Spinal cord (tissue), 10 donors: Measurements from ENCODE around the gene NEDD9. TPM values are rescaled to one million over a fixed set of nuclear protein-coding genes. Genes with fewer than 3 reads are reported as not detected.
A peak's percentile ranks its signal among the peaks of the same experiment; 100 is the strongest.

Experiments used
- DNase-seq, 6 donors: peaks; one replicate each; pipeline versions ENCODE4 v3.0.0 to v3.0.0-alpha.2; 2013 to 2015; ENCODE audit warnings: low spot score in 6 of 6, low read depth in 4 of 6
- H3K27ac ChIP-seq: one replicate; pipeline ENCODE4 v1.5.1; 2013; ENCODE audit warnings: low read depth, low read length, control low read depth
- H3K27me3 ChIP-seq: one replicate; pipeline ENCODE4 v1.6.1; 2013; ENCODE audit warnings: low read length; ENCODE audit not compliant: control insufficient read depth, insufficient read depth
- H3K36me3 ChIP-seq: one replicate; pipeline ENCODE4 v1.6.1; 2013; ENCODE audit warnings: low read length; ENCODE audit not compliant: control insufficient read depth, insufficient read depth
- H3K4me1 ChIP-seq: one replicate; pipeline ENCODE4 v1.6.1; 2013; ENCODE audit warnings: low read length; ENCODE audit not compliant: control insufficient read depth, insufficient read depth
- H3K4me3 ChIP-seq: one replicate; pipeline ENCODE4 v1.5.1; 2013; ENCODE audit warnings: low read depth, low read length, control low read depth
- H3K9me3 ChIP-seq: one replicate; pipeline ENCODE4 v1.6.1; 2013; ENCODE audit warnings: low read length; ENCODE audit not compliant: control insufficient read depth, insufficient read depth
- WGBS: methylation state at CpG from one replicate; pipeline ENCODE4 v1.1.5; 2013; ENCODE audit warnings: missing lambda C conversion rate; ENCODE audit not compliant: insufficient coverage; 5-methylcytosine and 5-hydroxymethylcytosine counted together
- polyA plus RNA-seq, 2 donors: library from polyadenylated mRNA; unstranded; fragments of 120-200 nt; gene quantifications; one replicate each; pipeline ENCODE4 v1.2.1, GENCODE V29; 2013; ENCODE audit not compliant: insufficient read length in 2 of 2
- total RNA-seq, 2 donors: library from RNA; depleted of rRNA in 1 of 2; stranded (reverse); fragments of 120-200 nt in 1 of 2; fragments of >200 nt in 1 of 2; gene quantifications; one replicate each; pipeline versions ENCODE4 v1.2.3 to v1.2.4, GENCODE V29; 2013 to 2014
- donor health status: healthy.

Gene NEDD9
- total and polyA plus RNA-seq, 4 donors, result 9.0 to 25.4 (median 15.0) TPM

- WGBS, result 60% methylated on average over 1 of the region's 4 CpGs
- peaks cover 4% of the 10 kb centered on the region for H3K4me1 ChIP-seq
- H3K27me3 ChIP-seq, result no peaks in the 10 kb centered on the region
Observed at GRCh38 chr6:11275598-11275997, 43.1 kb upstream of the NEDD9 start.

GRCh38 chr6:11273406-11274065 is 41.1 kb upstream of the NEDD9 start:
- H3K9me3 ChIP-seq, result no peaks in the 10 kb centered on the region
- H3K27me3 ChIP-seq, result no peaks in the 10 kb centered on the region
- H3K27ac ChIP-seq, result no peak overlapping the region
- no peaks in the 10 kb centered on the region for H3K36me3 ChIP-seq
- WGBS, result 97% methylated on average over 14 of the region's 19 CpGs
- no peak for DNase-seq
- H3K4me1 ChIP-seq, result peaks cover 6% of the 10 kb centered on the region
- no peak overlapping the region for H3K4me3 ChIP-seq

More at GRCh38 chr6:11275598-11275997, 43.1 kb upstream of the NEDD9 start:
- no peaks in the 10 kb centered on the region for H3K36me3 ChIP-seq
- peak in 1 of 6 donors; percentile 30 for DNase-seq
- H3K27ac ChIP-seq, result no peak overlapping the region
- no peaks in the 10 kb centered on the region for H3K9me3 ChIP-seq
- no peak overlapping the region for H3K4me3 ChIP-seq

GRCh38 chr6:11272491-11273192 is 40.2 kb upstream of the NEDD9 start:
- Histone ChIP-seq H3K27ac (no peak overlapping the region), H3K4me1 (peaks cover 2% of the 10 kb centered on the region), H3K9me3 (no peaks in the 10 kb centered on the region), H3K27me3 (no peaks in the 10 kb centered on the region), H3K36me3 (no peaks in the 10 kb centered on the region), H3K4me3 (no peak overlapping the region)
- 70% methylated on average over 2 of the region's 11 CpGs for WGBS
- no peak for DNase-seq

- Histone ChIP-seq H3K9me3 (no peaks in the 10 kb centered on the region), H3K4me1 (peaks cover 2% of the 10 kb centered on the region), H3K4me3 (no peak overlapping the region), H3K36me3 (no peaks in the 10 kb centered on the region), H3K27ac (no peak overlapping the region), H3K27me3 (no peaks in the 10 kb centered on the region)
- 90% methylated on average over 2 of the region's 4 CpGs for WGBS
- no peak for DNase-seq
Observed at GRCh38 chr6:11271228-11272020, 39.0 kb upstream of the NEDD9 start.

- DNase-seq, result peak in 1 of 6 donors; percentile 39
- WGBS, result 59% methylated on average over 5 of the region's 12 CpGs
- H3K4me3 ChIP-seq, result no peak overlapping the region
- peaks cover 2% of the 10 kb centered on the region for H3K4me1 ChIP-seq
- H3K27me3 ChIP-seq, result no peaks in the 10 kb centered on the region
- H3K9me3 ChIP-seq, result no peaks in the 10 kb centered on the region
- H3K36me3 ChIP-seq, result no peaks in the 10 kb centered on the region
- H3K27ac ChIP-seq, result no peak overlapping the region
Observed at GRCh38 chr6:11270030-11271027, 37.9 kb upstream of the NEDD9 start.

GRCh38 chr6:11268978-11269377 is 36.5 kb upstream of the NEDD9 start:
- WGBS, result no CpG with 5 or more reads among the region's 4 CpGs
- Histone ChIP-seq H3K4me3 (no peak overlapping the region), H3K27me3 (no peaks in the 10 kb centered on the region), H3K27ac (no peak overlapping the region), H3K4me1 (peaks cover 2% of the 10 kb centered on the region), H3K36me3 (no peaks in the 10 kb centered on the region), H3K9me3 (no peaks in the 10 kb centered on the region)
- no peak for DNase-seq

- no peaks in the 10 kb centered on the region for H3K9me3 ChIP-seq
- no peaks in the 10 kb centered on the region for H3K27me3 ChIP-seq
- H3K4me3 ChIP-seq, result no peak overlapping the region
- H3K36me3 ChIP-seq, result no peaks in the 10 kb centered on the region
- H3K4me1 ChIP-seq, result peaks cover 6% of the 10 kb centered on the region
- peak in 1 of 6 donors; percentile 56 for DNase-seq
- H3K27ac ChIP-seq, result no peak overlapping the region
- 43% methylated on average over 3 of the region's 3 CpGs for WGBS
Observed at GRCh38 chr6:11266926-11267325, 34.5 kb upstream of the NEDD9 start.

GRCh38 chr6:11265932-11266331 is 33.5 kb upstream of the NEDD9 start:
- WGBS, result no CpG with 5 or more reads among the region's 1 CpG
- H3K4me1 ChIP-seq, result peaks cover 6% of the 10 kb centered on the region
- H3K27ac ChIP-seq, result no peak overlapping the region

GRCh38 chr6:11264100-11264499 is 31.6 kb upstream of the NEDD9 start:
- peaks cover 3% of the 10 kb centered on the region for H3K4me1 ChIP-seq
- H3K27me3 ChIP-seq, result no peaks in the 10 kb centered on the region
- H3K36me3 ChIP-seq, result no peaks in the 10 kb centered on the region
- WGBS, result 98% methylated on average over 6 of the region's 6 CpGs
- H3K9me3 ChIP-seq, result no peaks in the 10 kb centered on the region
- no peak overlapping the region for H3K27ac ChIP-seq
- no peak overlapping the region for H3K4me3 ChIP-seq
- no peak for DNase-seq

More at GRCh38 chr6:11265932-11266331, 33.5 kb upstream of the NEDD9 start:
- Histone ChIP-seq H3K9me3 (no peaks in the 10 kb centered on the region), H3K4me3 (no peak overlapping the region), H3K27me3 (no peaks in the 10 kb centered on the region), H3K36me3 (no peaks in the 10 kb centered on the region)
- no peak for DNase-seq
